Hematopoietic multipotent progenitor cell treated with erythropoietin and hydrocortisone succinate and interleukin-3 and kit ligand, for 17 days (in vitro differentiated cells): ENCODE data around the gene DPH1.
A peak's percentile ranks its signal among the peaks of the same experiment; 100 is the strongest.

Experiments used
- DNase-seq: peaks from one replicate; pipeline ENCODE4 v3.0.0-alpha.2; 2015; ENCODE audit warnings: low spot score

DPH1 gene

DNA sequence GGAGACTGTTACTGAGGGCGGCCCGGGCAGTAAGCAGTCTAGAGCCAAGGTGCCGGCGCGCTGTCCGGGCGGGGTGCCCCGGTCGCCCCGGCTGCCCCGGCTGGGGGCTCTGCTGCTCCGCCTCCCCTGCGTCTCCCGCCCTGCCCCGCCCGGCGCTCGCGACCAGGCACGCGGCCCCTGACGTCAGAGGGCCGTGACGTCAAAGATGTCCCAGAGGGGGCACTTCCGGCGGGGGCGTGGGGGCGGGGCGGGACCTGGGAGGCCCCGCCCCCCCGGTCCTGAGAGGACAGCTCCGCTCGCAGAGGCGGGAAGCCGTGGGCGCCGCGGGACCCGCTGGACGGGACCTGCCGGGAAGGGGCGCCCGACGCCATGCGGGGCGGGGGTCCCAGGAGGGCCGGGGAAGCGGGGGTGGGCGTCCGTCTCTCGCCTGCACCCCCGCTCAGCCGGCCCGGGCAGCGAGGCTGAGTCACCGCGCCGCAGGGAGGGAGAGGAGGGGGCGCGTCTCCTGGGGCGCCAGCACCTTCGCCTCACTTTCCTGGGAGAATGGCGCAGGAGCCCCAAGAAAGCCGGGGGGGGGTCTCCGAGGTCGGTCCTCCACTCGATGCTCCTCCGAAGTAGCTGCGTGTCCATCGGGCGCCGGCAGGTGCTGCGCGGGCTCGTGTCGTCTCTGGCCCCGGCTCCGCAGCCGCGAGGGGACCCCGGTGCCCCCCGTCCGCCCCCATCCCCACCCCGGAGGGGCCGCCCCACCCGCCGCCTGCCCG is 20.5 kb downstream of the DPH1 start:
- peak; percentile 87 for DNase-seq

DNA sequence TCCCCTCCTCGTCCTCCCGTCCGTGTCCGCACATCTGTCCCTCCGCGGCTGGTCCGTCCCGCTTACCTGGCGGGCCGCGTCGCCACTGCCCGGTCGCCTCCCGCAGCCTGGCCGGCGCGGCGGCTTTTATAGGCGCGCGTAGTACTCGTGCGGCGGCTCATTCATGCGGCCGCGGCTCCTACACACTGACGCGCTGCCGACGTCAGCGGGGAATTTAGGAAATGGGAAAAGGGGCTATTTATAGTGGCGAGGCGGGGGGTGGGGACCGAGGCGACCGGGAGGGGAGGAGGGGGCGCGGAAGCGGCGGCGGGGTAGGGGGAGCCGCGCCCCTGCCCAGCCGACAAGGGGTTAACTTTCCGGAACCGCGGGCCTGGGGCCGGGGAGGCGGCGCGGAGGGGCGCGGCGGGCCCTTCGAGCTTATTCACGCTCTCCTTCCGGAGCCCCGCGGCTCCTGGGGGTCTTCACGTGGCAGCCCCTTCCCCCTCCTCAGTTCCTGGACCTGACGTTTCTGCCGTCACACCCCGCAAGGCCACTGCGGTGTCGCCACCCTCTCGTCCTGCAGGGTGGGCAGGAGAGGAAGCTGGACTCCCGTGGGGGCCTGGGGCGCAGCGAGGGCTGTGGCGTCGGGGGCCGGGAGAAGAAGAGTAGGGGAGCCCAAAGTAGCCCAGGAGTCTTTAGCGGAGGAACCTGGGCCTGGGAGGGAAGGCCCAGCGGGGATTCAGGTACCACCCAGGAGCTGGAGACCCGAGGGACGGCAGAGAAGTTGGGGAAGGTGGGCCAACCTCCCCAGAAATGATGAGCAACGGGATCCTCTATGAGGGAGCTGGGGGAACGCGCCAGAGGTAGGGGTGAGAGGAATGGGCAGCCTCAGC is 21.3 kb downstream of the DPH1 start:
- no peak for DNase-seq

DNA sequence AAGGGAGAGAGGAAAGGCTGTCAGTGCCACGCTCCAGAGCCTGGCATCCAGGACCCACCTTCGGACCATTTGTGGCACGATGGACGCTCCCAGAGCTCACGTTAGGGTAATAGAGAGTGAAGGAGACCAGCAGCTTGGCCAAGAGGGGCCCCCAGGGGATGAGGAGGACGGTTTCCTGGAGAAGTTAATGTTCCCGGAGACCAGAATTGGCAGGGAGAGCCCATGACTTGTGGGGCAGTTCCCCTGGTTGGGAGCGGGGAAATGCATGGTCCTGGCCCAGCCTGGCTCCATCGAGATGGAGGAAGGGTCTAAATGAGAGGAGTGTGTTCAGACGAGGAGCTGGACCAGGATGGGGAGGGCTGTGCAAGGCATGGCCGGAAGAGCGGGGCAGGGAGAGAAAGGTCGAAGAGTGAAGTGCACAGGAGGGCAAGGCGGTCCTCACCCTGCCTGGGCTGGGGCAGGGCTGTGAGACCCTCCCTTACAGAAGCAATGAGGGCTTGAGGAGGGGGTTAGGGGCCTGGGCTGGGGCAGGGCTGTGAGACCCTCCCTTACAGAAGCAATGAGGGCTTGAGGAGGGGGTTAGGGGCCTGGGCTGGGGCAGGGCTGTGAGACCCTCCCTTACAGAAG is 22.1 kb downstream of the DPH1 start:
- no peak for DNase-seq

DNA sequence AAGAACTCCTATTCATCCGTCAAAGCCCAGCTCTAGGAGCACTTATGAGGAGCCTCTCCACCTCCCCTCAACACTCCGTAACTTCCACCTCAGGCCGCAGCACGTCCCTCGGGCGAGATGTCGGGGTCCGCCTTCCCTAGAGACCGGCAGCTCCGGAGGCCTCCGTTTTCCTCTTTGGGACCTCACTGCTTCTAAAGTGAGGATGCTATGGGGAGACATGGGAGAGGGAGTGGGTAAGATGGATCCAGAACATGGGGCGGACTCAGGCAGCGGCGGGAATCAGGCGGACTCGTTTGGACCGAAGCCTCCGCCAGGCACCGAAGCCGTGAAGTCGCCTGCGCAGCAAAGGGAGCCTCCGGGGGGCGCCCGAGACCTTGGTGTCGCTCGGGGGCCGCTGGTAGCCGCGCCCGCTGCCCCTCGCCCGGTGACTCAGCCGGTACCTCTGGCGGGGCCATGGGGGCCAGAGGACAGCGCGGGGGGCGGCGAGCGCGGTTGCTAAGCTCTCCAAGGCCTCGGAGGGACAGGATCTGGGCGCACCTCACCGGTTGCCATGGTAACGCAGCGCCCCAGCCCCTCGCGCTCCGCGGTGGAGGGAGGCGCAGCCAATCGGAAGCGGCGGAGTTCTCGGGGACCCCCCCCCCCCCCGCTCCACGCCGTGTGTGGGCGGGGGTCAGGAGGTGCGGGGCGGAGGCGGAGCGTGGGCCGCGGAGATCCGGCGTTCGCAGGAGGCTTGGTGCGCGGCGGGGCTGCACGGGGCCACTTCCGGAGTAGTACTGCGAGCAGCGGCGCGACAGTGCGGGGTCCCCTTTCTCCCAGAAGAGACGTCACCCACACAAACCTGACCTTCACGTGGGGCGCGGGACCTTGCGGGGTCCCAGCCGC is 23.7 kb downstream of the DPH1 start:
- DNase-seq = peak; percentile 32

DNA sequence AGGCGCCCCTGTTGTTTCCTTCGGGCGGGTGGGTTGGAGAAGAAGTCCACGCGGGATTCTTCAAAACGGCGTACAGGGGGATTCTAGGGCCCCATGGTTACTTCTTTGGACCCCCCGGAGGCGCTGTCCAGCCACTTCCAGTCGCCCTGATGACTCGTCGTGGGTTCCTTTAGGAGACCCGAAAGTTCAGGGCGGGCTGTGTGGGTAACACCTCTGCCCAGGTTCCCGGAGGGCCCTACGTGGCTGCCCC is 24.2 kb downstream of the DPH1 start:
- no peak for DNase-seq

DNA sequence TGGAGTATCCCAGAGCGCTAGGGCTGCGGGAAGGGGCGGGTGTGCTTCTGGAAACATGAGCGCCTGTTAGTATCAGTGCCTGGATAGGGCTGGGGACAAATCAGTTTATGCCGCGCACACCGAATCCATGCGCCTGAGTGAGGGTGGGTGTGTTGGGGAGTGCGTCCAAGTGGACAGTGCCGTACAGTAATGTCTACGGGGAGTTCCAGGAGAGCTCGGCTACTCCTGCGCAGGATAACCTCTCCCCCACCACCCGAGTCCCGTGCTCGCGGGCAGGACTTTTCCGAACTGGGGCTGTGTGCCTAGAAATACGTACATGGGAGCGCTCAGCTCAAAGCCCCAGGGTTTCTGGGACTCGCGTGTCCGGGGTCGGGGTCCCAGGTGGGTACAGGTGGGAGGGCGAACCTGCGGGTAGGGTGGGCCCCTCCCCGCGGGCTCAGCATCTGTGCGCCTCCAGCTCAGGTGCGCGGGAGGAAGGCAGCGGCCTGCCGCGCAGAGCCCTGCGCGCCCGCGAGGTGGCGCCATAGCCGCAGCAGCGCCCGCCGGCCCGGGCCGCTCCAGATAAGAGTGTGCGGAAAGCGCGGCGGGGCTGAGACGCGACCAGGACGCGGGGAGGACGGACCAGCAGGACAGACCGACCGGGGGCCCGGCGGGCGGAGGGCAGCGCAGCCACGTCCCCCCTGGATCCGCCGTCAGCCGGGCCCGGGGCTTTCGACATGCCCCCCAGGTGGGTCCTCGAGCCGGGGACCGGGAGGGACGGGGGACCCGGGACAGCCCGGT is 24.7 kb downstream of the DPH1 start, which contains the start of gene HIC1:
HIC1 (plus strand) TSS at position 592 of the 780 bp plus-strand sequence. CDS start 1,588 bp downstream, outside the sequence.
- DNase-seq = peak; percentile 70

DNA sequence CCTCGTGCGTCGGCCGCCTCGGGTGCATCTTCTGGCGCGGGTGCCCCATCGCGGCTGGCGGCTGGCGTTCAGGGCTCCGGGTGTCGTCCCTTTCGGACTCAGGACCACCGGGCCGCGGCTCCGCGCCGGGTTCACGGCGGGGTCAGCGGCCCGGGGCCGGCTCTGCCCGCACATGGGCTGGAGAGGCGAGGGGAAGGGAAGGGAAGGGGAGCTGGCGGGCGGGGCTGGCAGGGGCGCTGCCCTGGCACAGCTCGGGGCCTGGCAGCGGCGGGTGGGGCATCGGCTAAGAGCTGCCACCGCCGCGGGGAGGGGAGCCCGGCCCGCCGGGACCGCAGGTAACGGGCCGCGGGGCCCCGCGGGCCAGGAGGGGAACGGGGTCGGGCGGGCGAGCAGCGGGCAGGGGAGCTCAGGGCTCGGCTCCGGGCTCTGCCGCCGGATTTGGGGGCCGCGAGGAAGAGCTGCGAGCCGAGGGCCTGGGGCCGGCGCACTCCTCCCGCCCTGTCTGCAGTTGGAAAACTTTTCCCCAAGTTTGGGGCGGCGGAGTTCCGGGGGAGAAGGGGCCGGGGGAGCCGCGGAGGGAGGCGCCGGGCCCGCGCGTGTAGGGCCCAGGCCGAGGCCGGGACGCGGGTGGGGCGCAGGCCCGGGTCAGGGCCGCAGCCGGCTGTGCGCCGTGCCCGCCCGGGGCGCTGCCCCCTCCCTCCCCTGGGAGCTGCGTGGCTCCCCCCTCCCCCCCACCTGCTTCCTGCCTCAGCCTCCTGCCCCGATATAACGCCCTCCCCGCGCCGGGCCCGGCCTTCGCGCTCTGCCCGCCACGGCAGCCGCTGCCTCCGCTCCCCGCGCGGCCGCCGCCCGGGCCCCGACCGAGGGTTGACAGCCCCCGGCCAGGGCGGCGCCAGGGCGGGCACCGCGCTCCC is 25.6 kb downstream of the DPH1 start:
- DNase-seq = no peak

DNA sequence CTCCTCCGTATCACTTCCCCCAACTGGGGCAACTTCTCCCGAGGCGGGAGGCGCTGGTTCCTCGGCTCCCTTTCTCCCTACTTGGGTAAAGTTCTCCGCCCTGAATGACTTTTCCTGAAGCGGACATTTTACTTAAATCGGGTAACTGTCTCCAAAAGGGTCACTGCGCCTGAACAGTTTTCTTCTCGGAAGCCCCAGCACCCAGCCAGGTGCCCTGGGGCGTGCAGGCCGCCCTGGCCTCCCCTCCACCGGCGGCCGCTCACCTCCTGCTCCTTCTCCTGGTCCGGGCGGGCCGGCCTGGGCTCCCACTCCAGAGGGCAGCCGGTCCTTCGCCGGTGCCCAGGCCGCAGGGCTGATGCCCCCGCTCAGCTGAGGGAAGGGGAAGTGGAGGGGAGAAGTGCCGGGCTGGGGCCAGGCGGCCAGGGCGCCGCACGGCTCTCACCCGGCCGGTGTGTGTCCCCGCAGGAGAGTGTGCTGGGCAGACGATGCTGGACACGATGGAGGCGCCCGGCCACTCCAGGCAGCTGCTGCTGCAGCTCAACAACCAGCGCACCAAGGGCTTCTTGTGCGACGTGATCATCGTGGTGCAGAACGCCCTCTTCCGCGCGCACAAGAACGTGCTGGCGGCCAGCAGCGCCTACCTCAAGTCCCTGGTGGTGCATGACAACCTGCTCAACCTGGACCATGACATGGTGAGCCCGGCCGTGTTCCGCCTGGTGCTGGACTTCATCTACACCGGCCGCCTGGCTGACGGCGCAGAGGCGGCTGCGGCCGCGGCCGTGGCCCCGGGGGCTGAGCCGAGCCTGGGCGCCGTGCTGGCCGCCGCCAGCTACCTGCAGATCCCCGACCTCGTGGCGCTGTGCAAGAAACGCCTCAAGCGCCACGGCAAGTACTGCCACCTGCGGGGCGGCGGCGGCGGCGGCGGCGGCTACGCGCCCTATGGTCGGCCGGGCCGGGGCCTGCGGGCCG is 26.5 kb downstream of the DPH1 start:
- DNase-seq = no peak

DNA sequence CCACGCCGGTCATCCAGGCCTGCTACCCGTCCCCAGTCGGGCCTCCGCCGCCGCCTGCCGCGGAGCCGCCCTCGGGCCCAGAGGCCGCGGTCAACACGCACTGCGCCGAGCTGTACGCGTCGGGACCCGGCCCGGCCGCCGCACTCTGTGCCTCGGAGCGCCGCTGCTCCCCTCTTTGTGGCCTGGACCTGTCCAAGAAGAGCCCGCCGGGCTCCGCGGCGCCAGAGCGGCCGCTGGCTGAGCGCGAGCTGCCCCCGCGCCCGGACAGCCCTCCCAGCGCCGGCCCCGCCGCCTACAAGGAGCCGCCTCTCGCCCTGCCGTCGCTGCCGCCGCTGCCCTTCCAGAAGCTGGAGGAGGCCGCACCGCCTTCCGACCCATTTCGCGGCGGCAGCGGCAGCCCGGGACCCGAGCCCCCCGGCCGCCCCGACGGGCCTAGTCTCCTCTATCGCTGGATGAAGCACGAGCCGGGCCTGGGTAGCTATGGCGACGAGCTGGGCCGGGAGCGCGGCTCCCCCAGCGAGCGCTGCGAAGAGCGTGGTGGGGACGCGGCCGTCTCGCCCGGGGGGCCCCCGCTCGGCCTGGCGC is 27.3 kb downstream of the DPH1 start:
- DNase-seq = no peak

DNA sequence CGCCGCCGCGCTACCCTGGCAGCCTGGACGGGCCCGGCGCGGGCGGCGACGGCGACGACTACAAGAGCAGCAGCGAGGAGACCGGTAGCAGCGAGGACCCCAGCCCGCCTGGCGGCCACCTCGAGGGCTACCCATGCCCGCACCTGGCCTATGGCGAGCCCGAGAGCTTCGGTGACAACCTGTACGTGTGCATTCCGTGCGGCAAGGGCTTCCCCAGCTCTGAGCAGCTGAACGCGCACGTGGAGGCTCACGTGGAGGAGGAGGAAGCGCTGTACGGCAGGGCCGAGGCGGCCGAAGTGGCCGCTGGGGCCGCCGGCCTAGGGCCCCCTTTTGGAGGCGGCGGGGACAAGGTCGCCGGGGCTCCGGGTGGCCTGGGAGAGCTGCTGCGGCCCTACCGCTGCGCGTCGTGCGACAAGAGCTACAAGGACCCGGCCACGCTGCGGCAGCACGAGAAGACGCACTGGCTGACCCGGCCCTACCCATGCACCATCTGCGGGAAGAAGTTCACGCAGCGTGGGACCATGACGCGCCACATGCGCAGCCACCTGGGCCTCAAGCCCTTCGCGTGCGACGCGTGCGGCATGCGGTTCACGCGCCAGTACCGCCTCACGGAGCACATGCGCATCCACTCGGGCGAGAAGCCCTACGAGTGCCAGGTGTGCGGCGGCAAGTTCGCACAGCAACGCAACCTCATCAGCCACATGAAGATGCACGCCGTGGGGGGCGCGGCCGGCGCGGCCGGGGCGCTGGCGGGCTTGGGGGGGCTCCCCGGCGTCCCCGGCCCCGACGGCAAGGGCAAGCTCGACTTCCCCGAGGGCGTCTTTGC is 28.0 kb downstream of the DPH1 start:
- no peak for DNase-seq

DNA sequence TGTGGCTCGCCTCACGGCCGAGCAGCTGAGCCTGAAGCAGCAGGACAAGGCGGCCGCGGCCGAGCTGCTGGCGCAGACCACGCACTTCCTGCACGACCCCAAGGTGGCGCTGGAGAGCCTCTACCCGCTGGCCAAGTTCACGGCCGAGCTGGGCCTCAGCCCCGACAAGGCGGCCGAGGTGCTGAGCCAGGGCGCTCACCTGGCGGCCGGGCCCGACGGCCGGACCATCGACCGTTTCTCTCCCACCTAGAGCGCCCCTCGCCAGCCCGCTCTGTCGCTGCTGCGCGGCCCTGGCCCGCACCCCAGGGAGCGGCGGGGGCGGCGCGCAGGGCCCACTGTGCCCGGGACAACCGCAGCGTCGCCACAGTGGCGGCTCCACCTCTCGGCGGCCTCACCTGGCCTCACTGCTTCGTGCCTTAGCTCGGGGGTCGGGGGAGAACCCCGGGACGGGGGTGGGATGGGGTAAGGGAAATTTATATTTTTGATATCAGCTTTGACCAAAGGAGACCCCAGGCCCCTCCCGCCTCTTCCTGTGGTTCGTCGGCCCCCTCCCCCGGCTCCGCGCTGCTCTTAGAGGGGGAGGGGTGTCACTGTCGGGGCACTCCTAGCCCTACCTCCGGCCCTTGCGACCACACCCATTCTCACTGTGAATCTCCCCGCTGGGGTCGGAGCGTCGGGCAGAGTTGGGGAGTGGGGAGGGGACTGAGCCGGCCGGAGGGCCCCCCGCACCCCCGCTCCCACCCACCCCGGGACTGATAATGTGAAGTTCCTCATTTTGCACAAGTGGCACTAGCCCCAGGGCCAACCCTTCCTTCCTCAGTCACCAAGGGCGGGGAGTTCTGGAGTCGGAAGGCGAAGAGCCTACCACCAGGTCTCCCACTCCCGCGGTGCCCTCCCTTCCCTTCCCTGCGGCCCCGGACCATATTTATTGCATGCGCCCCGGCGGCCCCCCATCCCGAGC is 28.9 kb downstream of the DPH1 start:
- peak; percentile 72 for DNase-seq

DNA sequence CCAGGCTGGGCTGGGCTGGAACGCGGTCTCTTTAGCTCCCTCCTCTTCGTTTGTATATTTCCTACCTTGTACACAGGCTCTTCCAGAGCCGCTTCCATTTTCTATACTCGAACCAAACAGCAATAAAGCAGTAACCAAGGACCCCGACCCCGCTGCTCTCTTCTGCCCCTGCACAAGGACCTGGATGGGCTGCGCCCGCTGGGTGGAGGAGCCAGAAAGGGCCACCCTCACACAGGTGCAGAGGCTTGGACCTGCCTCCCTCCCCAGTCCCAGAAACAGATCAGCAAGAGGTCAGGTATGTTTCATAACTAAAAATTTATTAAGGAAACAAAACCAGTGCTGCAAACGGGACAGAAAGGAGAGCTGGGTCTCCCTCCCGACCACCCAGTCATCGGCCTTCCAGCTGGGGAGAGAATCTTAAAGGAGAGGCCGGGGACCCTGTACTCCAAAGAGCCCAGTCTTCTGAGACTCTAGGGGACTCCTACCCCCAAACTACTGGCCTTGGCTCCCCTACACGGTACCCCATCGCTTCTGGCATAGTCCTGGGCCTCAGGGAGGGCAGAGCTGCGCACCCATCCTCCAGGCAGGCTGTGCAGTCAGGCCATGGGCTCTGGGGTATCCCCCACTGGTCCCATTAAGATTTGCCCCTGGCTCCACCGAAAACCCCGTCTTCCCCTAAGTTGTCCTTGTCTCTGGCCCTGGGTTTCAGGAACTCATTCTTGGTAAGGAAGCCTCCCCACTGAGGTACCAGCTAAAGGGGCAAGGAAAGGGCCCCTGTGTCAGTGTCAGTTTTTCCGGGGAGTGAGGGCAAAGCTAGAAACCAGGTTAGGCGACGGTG is 29.8 kb downstream of the DPH1 start:
- DNase-seq = no peak

DNA sequence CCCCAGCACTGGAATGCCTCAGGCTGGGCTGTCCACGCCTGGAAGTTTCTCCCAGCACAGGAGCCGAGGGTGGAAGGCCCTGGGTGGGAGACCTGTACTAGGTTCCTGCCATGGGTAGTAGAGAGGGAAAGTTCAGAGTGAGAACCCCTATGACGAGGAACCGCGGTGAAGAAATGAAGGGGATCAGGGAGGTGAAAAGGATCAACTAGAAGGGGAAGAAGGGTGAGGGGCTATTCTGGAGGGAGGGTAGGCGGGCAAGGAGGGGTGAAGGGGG is 30.4 kb downstream of the DPH1 start:
- no peak for DNase-seq

DNA sequence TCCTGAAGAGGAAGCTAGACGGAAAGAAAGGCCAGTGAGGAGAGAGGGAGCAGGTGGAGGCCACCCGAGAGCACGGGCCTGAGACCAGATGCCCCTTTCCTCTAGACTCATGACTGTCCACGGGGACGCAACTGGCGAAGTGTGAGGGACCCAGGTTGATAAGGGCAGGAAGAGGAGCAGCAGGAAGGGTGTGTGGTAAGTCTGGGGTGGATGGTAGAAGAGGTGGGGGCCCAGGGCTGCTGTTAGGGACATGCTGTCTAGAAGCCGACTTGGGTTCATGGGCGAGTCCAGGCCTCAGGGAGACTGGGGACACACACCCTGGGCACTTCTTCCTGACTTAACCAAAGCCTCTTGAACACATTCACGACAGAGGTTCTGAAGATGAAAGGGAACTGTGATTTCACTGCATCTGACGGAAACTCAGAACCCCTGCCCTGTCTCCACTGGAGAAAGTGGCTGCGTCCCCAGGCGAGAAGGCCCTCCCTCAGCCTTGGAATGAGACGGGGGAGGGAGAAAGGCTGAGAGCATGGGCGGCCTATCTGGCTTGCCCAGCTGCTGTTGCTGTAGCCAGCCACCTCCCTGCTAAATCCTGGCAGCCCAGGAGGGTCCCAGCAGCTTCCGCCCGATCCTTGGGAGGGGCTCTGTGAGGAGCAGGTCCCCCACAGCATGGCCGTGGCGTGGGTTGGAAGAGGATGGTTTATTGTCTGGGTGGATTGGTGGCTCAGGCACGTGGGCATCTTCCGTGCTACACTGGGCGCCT is 30.9 kb downstream of the DPH1 start:
- DNase-seq = no peak

DNA sequence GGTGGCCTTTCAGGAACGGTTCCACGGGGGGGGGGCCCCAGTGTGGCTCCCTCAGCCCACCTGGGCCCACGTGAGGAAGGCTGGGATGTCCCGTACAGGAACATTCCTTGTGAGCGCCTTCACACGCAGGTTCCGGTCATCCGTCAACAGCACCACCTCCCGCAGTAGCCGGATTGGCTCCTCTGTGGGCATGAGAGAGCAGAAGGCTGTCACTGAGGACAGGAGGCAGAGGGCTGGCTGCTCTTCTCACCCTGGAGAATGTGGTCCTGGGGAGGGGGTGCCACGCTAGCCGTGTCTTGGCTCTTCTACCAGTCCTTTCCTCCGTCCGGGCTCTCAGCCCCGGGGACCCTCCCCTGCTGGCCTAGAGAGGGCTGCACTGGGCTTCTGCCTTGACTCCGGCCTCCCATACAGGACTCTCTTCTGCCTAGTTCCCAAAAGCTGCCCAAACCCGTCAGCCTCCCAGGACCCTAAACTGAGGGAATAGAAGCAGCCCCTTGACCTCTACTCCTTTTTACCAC is 31.5 kb downstream of the DPH1 start:
- no peak for DNase-seq
